GM04504 (cell line): Measurements from ENCODE around the gene FRRS1L.

ENCODE experiments used
- DNase-seq: peaks from one replicate; pipeline ENCODE4 v3.0.0-alpha.2; 2012; ENCODE audit warnings: low read depth

FRRS1L gene

GRCh38 chr9:109166771-109167601, at the start of gene FRRS1L:
TSS of gene FRRS1L (minus strand) at chr9:109167249. CDS start at chr9:109167138, 111 bp downstream.
- DNase-seq, result no peak

- no peak for DNase-seq
These were observed 47.4 kb upstream of the FRRS1L start for GRCh38 chr9:109214414-109214813.

- DNase-seq, result no peak
These were observed 46.5 kb upstream of the FRRS1L start for GRCh38 chr9:109213285-109214121.

GRCh38 chr9:109212768-109213167, 45.7 kb upstream of the FRRS1L start:
- DNase-seq, result no peak

GRCh38 chr9:109206670-109207069, 39.6 kb upstream of the FRRS1L start:
- no peak for DNase-seq

GRCh38 chr9:109205526-109205925, 38.5 kb upstream of the FRRS1L start:
- no peak for DNase-seq

- DNase-seq, result no peak
These were observed 36.8 kb upstream of the FRRS1L start for GRCh38 chr9:109203761-109204360.

- no peak for DNase-seq
These were observed 32.6 kb upstream of the FRRS1L start for GRCh38 chr9:109199676-109200075.

- no peak for DNase-seq
These were observed 31.8 kb upstream of the FRRS1L start for GRCh38 chr9:109198736-109199382.

- no peak for DNase-seq
These were observed 27.0 kb upstream of the FRRS1L start for GRCh38 chr9:109193974-109194556.

- DNase-seq, result no peak
These were observed 25.8 kb upstream of the FRRS1L start for GRCh38 chr9:109192732-109193361.

GRCh38 chr9:109191746-109192145, 24.7 kb upstream of the FRRS1L start:
- DNase-seq, result no peak

GRCh38 chr9:109190151-109190550, 23.1 kb upstream of the FRRS1L start:
- DNase-seq, result no peak

- DNase-seq, result no peak
These were observed 19.9 kb upstream of the FRRS1L start for GRCh38 chr9:109186857-109187520.

GRCh38 chr9:109182940-109183798, 16.1 kb upstream of the FRRS1L start:
- DNase-seq, result no peak

GRCh38 chr9:109182550-109182939, 15.5 kb upstream of the FRRS1L start:
- DNase-seq, result no peak

GRCh38 chr9:109181284-109181683, 14.2 kb upstream of the FRRS1L start:
- DNase-seq, result no peak

- no peak for DNase-seq
These were observed 12.9 kb upstream of the FRRS1L start for GRCh38 chr9:109179801-109180523.

GRCh38 chr9:109176963-109177362, 9.9 kb upstream of the FRRS1L start:
- no peak for DNase-seq
